ENCODE data around the gene RTL9.
"Not testable (repeated sequence)": the region's sequence is repeated elsewhere in the genome, so short reads cannot be mapped to it uniquely, and the experiment has no call there.

Gene RTL9

DNA sequence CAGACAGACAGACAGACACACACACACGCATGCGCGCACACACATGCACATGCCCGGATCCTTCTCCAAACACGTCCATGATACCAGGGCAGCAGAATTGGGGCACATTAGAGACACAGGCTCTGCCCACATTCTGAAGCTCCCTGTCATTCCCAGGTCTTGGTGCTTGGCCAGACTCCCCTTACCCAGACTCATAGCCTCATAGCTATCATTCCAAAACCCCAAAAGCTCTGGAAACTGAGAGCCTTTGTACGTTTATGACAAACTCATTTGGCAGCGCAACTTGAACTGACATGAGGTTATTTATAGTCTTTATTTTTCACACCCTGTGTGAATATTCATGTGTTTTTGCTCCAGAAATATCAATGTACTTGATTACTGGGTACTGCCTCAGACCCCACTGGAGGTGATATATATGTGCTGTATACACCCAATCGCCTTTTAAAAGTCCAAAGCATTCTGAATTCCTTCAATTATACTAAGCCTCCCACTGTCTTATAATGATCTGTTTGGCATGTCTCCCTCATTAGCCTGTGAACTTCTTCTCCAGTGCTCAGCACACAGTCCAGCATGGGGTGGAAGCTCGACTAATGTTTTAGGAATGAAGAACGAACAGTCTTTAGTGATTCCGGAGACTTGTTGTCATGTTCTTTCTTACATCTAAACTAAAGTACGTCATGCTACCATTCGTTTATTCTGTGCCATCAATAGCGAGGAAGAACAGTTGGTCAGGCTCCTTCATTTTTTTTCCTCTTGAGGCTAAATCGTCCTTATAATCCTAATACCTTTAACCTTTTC lies 45.0 kb downstream of the RTL9 start:
- TF ChIP-seq, protein P1, sequence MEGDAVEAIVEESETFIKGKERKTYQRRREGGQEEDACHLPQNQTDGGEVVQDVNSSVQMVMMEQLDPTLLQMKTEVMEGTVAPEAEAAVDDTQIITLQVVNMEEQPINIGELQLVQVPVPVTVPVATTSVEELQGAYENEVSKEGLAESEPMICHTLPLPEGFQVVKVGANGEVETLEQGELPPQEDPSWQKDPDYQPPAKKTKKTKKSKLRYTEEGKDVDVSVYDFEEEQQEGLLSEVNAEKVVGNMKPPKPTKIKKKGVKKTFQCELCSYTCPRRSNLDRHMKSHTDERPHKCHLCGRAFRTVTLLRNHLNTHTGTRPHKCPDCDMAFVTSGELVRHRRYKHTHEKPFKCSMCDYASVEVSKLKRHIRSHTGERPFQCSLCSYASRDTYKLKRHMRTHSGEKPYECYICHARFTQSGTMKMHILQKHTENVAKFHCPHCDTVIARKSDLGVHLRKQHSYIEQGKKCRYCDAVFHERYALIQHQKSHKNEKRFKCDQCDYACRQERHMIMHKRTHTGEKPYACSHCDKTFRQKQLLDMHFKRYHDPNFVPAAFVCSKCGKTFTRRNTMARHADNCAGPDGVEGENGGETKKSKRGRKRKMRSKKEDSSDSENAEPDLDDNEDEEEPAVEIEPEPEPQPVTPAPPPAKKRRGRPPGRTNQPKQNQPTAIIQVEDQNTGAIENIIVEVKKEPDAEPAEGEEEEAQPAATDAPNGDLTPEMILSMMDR (IDR thresholded peaks at IDR 0.05; ENCODE audit: insufficient read depth, missing control alignments), result no peak
- FAIRE-seq (peak; percentile 41), DNase-seq (ENCODE audit: insufficient read length, low spot score) (no peak)

DNA sequence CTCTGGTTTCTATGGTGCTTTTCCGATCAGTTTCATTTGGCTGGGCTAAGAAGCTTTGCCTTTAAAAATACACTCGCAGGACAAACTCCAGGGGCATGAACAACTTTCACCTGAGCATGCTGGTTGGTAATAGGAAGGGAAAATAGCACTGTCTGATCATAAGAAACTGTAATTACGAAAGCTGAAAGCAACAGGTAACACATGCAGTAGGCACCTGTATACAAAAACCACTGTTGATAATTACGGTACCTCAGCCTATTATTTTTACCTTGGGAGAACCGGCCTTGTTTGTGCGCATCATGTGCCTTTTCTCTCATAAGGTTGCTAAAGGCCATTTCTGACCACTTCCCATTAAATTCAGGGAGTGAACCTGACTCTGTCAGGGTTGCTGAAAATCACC lies 45.7 kb downstream of the RTL9 start:
- TF ChIP-seq, protein P1 (IDR thresholded peaks at IDR 0.05; ENCODE audit: insufficient read depth, missing control alignments), result no peak
- FAIRE-seq, result no peak
- no peak for DNase-seq (ENCODE audit: insufficient read length, low spot score)

DNA sequence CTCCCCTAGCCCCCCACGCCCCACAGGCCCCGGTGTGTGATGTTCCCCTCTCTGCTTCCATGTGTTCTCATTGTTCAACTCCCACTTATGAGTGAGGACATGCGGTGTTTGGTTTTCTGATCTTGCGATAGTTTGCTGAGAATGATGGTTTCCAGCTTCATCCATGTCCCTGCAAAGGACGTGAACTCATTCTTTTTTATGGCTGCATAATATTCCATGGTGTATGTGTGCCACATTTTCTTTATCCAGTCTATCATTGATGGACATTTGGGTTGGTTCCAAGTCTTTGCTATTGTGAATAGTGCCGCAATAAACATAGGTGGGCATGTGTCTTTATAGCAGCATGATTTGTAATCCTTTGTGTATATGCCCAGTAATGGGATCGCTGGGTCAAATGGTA lies 47.6 kb downstream of the RTL9 start:
- not testable (repeated sequence) for FAIRE-seq; DNase-seq (ENCODE audit: insufficient read length, low spot score)

DNA sequence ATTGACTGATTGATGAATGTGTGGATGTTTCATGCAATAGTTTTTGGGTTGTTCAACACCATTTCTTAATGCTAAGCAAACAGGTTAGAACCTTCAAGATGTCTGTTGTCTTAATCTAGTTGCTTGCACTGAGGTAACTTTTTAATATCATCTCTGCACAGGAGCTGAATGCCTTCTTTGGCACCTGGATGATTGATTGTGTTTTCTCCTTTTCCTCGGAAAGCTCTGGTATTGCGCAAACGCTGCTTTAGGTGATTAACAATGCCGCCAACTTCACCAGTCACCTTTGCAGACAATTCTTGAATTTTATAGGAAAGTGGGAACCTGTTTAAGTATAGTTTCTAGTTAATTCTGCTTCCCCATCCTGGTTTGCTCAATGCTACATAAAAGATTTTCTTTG lies 48.2 kb downstream of the RTL9 start:
- FAIRE-seq, result no peak
- no peak for DNase-seq (ENCODE audit: insufficient read length, low spot score)
- TF ChIP-seq, protein P1 (IDR thresholded peaks at IDR 0.05; ENCODE audit: insufficient read depth, missing control alignments), result no peak

DNA sequence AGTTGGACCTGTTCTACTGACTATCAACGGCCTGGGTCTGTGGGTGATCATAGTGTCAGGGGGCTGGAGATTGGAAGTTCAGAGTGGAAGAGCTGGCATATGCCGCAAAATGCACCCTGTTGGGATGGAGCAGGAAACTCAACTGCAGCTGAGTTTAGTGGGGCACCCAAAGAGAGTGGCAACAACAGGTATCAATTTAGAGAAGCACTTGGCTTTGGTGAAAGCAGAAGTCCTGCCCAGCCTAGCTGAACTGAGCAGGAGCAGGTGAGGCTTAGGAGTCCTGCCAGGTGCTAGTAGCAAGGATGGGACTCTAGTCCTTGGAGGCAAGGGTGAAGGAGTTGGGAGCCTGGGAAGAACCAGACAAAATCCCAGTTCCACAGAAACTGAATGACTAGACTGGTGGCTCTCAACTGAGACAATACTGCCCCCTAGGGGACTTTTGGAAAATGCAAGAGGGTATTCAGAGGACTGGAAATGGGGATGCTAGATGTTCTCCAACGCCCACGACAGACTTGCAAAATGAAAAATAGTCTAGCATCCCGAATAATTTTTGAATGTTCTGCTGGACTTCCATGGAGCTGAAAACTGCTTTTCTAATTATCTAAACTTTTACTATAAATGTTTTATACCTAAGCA lies 49.4 kb downstream of the RTL9 start:
- FAIRE-seq (no peak), DNase-seq (ENCODE audit: insufficient read length, low spot score) (no peak)
- TF ChIP-seq, protein P1 (IDR thresholded peaks at IDR 0.05; ENCODE audit: insufficient read depth, missing control alignments), result peak; percentile 54
